ENCODE measurements around the gene CTNNA3. TPM values are rescaled to one million over a fixed set of nuclear protein-coding genes. Genes with fewer than 3 reads are reported as not detected.

The CTNNA3 gene
- total RNA-seq, 1 experiment from 2014 or later = 0.02 TPM

- BruUV-seq (replicated peaks) = no TSS peak
Measured at GRCh38 chr10:66778351-66778750, 917.6 kb downstream of the CTNNA3 start.

GRCh38 chr10:66777665-66778064 lies 918.3 kb downstream of the CTNNA3 start:
- DNase-seq (ENCODE audit: unreplicated experiment) = no peak
- Mint-ChIP-seq H3K9me3 (ENCODE audit: unreplicated experiment) (no peaks in the 10 kb centered on the region), H3K4me3 (ENCODE audit: unreplicated experiment) (no peak overlapping the region), H3K4me1 (ENCODE audit: insufficient read depth, unreplicated experiment) (peaks cover under 1% of the 10 kb centered on the region), H3K36me3 (ENCODE audit: insufficient read depth, unreplicated experiment) (no peaks in the 10 kb centered on the region), H3K27ac (ENCODE audit: low read depth, unreplicated experiment) (no peak overlapping the region), H3K27me3 (ENCODE audit: insufficient read depth, unreplicated experiment) (no peaks in the 10 kb centered on the region)
- CTCF ChIA-PET = no interaction called here
- TF ChIP-seq CTCF (IDR thresholded peaks at IDR 0.05; ENCODE audit: unreplicated experiment) = no peak
- BruUV-seq (replicated peaks) = no TSS peak
- POLR2A ChIA-PET = no interaction called here
- intact Hi-C loops (cut with micrococcal nuclease) = no loop called here

More at GRCh38 chr10:66778351-66778750, 917.6 kb downstream of the CTNNA3 start:
- H3K36me3 Mint-ChIP-seq (ENCODE audit: insufficient read depth, unreplicated experiment) = no peaks in the 10 kb centered on the region
- ChIA-PET POLR2A (no interaction called here), CTCF (interaction anchor here (1.1 kb wide), 1 partner anchor 27 kb away, joined by 3 read pairs; no protein-coding TSS in a partner anchor)
- H3K27ac Mint-ChIP-seq (ENCODE audit: low read depth, unreplicated experiment) = no peak overlapping the region
- DNase-seq (ENCODE audit: unreplicated experiment) = no peak
- H3K4me1 Mint-ChIP-seq (ENCODE audit: insufficient read depth, unreplicated experiment) = peaks cover 8% of the 10 kb centered on the region
- H3K4me3 Mint-ChIP-seq (ENCODE audit: unreplicated experiment) = no peak overlapping the region
- no peaks in the 10 kb centered on the region for H3K27me3 Mint-ChIP-seq (ENCODE audit: insufficient read depth, unreplicated experiment)
- TF ChIP-seq CTCF (IDR thresholded peaks at IDR 0.05; ENCODE audit: unreplicated experiment) = no peak
- no peaks in the 10 kb centered on the region for H3K9me3 Mint-ChIP-seq (ENCODE audit: unreplicated experiment)
- intact Hi-C loops (cut with micrococcal nuclease) = no loop called here

DNA sequence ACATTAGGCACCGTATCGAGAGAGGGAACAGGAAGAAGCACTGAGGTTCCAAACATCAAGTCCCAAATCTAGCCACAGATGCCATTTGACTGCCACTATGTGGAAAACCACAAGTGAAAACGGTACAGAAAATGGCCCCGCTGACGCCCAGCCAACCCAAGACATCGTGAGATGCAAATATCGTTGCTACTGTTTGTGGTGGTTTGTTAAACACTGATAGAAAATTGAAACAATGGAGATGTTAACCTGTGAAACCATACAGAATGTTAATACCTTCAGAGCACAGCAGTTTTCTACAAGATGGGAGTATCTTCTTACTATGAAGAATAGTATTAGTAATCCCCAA lies 922.5 kb downstream of the CTNNA3 start:
- Mint-ChIP-seq H3K4me1 (ENCODE audit: insufficient read depth, unreplicated experiment) (no peaks in the 10 kb centered on the region), H3K9me3 (ENCODE audit: unreplicated experiment) (no peaks in the 10 kb centered on the region), H3K36me3 (ENCODE audit: insufficient read depth, unreplicated experiment) (no peaks in the 10 kb centered on the region), H3K27ac (ENCODE audit: low read depth, unreplicated experiment) (no peak overlapping the region), H3K4me3 (ENCODE audit: unreplicated experiment) (no peak overlapping the region), H3K27me3 (ENCODE audit: insufficient read depth, unreplicated experiment) (no peaks in the 10 kb centered on the region)
- POLR2A ChIA-PET = no interaction called here
- no peak for DNase-seq (ENCODE audit: unreplicated experiment)
- no peak for TF ChIP-seq CTCF (IDR thresholded peaks at IDR 0.05; ENCODE audit: unreplicated experiment)
- intact Hi-C loops (cut with micrococcal nuclease) = no loop called here
- CTCF ChIA-PET = interaction anchor here (0.6 kb wide), 1 partner anchor 176 kb away, joined by 3 read pairs; no protein-coding TSS in a partner anchor
- BruUV-seq (replicated peaks) = no TSS peak

- intact Hi-C loops (cut with micrococcal nuclease) = no loop called here
Measured at GRCh38 chr10:66772548-66773471, 923.2 kb downstream of the CTNNA3 start.

More at GRCh38 chr10:66772548-66773471, 923.2 kb downstream of the CTNNA3 start:
- POLR2A ChIA-PET = no interaction called here
- H3K36me3 Mint-ChIP-seq (ENCODE audit: insufficient read depth, unreplicated experiment) = no peaks in the 10 kb centered on the region
- CTCF ChIA-PET = interaction anchor here (0.6 kb wide), 1 partner anchor 110 kb away, joined by 4 read pairs; no protein-coding TSS in a partner anchor
- BruUV-seq (replicated peaks) = no TSS peak
- H3K27me3 Mint-ChIP-seq (ENCODE audit: insufficient read depth, unreplicated experiment) = no peaks in the 10 kb centered on the region
- H3K4me1 Mint-ChIP-seq (ENCODE audit: insufficient read depth, unreplicated experiment) = no peaks in the 10 kb centered on the region
- DNase-seq (ENCODE audit: unreplicated experiment) = no peak
- TF ChIP-seq CTCF (IDR thresholded peaks at IDR 0.05; ENCODE audit: unreplicated experiment) = no peak
- H3K9me3 Mint-ChIP-seq (ENCODE audit: unreplicated experiment) = no peaks in the 10 kb centered on the region
- H3K27ac Mint-ChIP-seq (ENCODE audit: low read depth, unreplicated experiment) = no peak overlapping the region
- no peak overlapping the region for H3K4me3 Mint-ChIP-seq (ENCODE audit: unreplicated experiment)
